Fibroblast of lung (primary cell): Measurements from ENCODE around the gene TAT.

Experiments
- EZH2 ChIP-seq: IDR thresholded peaks from 2 replicates; pipeline ENCODE4 v1.5.1; 2012; ENCODE audit warnings: low read length, control low read depth, mild to moderate bottlenecking; ENCODE audit errors: missing control alignments
- TF ChIP-seq, protein P1 (sequence below), 2 donors: IDR thresholded peaks in 1 of 2; conservative IDR thresholded peaks in 1 of 2; 1 replicate in 1 of 2; 2 replicates in 1 of 2; pipeline ENCODE4 v1.5.1; 2011 to 2012; ENCODE audit warnings: low read length in 2 of 2, control low read depth in 1 of 2, inconsistent platforms in 1 of 2, low read depth in 1 of 2, mild to moderate bottlenecking in 1 of 2

DNA sequence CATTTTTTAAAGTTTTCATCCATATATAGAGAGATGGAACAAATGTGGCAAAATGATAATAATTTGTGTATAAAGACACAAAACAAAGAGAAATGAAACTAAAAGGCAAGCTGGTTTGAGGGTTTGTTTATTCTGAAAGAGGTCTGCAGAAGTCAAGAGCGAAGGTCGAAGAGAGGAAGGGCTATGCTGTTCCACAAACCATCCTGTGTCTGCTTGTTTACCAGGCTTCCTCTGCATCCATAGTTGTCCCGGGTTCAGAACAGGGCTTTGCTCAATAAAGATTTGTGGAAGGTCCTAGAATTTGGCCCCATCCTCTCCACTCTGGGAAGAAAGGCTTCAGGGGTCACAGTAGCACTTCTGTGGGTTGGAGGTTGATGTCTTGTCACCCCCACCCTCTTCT, 46.7 kb upstream of the TAT start:
- TF ChIP-seq, protein P1, sequence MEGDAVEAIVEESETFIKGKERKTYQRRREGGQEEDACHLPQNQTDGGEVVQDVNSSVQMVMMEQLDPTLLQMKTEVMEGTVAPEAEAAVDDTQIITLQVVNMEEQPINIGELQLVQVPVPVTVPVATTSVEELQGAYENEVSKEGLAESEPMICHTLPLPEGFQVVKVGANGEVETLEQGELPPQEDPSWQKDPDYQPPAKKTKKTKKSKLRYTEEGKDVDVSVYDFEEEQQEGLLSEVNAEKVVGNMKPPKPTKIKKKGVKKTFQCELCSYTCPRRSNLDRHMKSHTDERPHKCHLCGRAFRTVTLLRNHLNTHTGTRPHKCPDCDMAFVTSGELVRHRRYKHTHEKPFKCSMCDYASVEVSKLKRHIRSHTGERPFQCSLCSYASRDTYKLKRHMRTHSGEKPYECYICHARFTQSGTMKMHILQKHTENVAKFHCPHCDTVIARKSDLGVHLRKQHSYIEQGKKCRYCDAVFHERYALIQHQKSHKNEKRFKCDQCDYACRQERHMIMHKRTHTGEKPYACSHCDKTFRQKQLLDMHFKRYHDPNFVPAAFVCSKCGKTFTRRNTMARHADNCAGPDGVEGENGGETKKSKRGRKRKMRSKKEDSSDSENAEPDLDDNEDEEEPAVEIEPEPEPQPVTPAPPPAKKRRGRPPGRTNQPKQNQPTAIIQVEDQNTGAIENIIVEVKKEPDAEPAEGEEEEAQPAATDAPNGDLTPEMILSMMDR (conservative IDR thresholded peaks at IDR 0.05 in 1 of 2, IDR thresholded peaks at IDR 0.05 in 1 of 2; ENCODE audit: low read depth in 1 of 2, low read length in 2 of 2): no peak
- TF ChIP-seq EZH2: no peak
